RWPE2 (cell line): ENCODE measurements around the gene TYW3.

Experiments used
- ATAC-seq: fragments of 200-7000 bp; cut with Tn5 transposase; 3 replicates; pipeline ENCODE4 v1.9.1; 2021; ENCODE audit warnings: low read depth
- DNase-seq: peaks from one replicate; pipeline ENCODE4 v3.0.0-alpha.2; 2020; ENCODE audit warnings: low spot score
- H3K27ac ChIP-seq: fragments of 450-650 bp; 2 replicates; pipeline ENCODE4 v1.5.1; 2017; ENCODE audit warnings: mild to moderate bottlenecking; ENCODE audit not compliant: poor library complexity, severe bottlenecking
- H3K27me3 ChIP-seq: fragments of 250-450 bp; sonication (Bioruptor Pico); 2 replicates; pipeline ENCODE4 v1.5.1; 2021; ENCODE audit warnings: mild to moderate bottlenecking, moderate library complexity; ENCODE audit not compliant: insufficient read depth, poor library complexity, severe bottlenecking
- H3K36me3 ChIP-seq: fragments of 250-450 bp; sonication (Bioruptor Pico); 2 replicates; pipeline ENCODE4 v1.5.1; 2020; ENCODE audit warnings: low read depth, mild to moderate bottlenecking, moderate library complexity
- H3K4me1 ChIP-seq: fragments of 250-450 bp; sonication (Bioruptor Pico); 2 replicates; pipeline ENCODE4 v1.5.1; 2021; ENCODE audit warnings: mild to moderate bottlenecking, moderate library complexity; ENCODE audit not compliant: insufficient read depth, poor library complexity, severe bottlenecking
- H3K4me3 ChIP-seq: fragments of 250-450 bp; sonication (Bioruptor Pico); 2 replicates; pipeline ENCODE4 v1.5.1; 2021; ENCODE audit warnings: mild to moderate bottlenecking, moderate library complexity; ENCODE audit not compliant: severe bottlenecking
- H3K9me3 ChIP-seq: fragments of 250-450 bp; sonication (Bioruptor Pico); 2 replicates; pipeline ENCODE4 v1.5.1; 2021; ENCODE audit warnings: mild to moderate bottlenecking, moderate library complexity; ENCODE audit not compliant: severe bottlenecking
- TF ChIP-seq, protein P1 (sequence below): fragments of 450-650 bp; IDR thresholded peaks from one replicate; pipeline ENCODE4 v1.5.1; 2017; ENCODE audit warnings: mild to moderate bottlenecking, moderate library complexity; ENCODE audit not compliant: poor library complexity, severe bottlenecking

TYW3 gene

DNA sequence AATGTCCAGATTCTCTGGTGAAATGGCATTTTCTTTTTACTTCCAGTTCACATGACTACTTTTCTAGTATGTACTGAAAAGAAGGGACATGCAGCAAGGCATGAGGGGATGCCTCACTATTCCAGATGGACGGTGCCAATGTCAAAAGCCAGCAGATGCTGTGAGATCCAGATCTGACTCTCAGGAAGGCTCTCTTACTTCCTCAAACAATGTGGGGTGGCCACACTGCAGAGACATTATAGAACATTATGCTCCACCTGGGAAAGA lies 17.8 kb upstream of the TYW3 start:
- no peaks in the 10 kb centered on the region for H3K27me3 ChIP-seq
- H3K9me3 ChIP-seq: no peaks in the 10 kb centered on the region
- no peaks in the 10 kb centered on the region for H3K4me1 ChIP-seq
- no peak overlapping the region for H3K27ac ChIP-seq
- ATAC-seq (no peak), DNase-seq (no peak)
- TF ChIP-seq, protein P1, sequence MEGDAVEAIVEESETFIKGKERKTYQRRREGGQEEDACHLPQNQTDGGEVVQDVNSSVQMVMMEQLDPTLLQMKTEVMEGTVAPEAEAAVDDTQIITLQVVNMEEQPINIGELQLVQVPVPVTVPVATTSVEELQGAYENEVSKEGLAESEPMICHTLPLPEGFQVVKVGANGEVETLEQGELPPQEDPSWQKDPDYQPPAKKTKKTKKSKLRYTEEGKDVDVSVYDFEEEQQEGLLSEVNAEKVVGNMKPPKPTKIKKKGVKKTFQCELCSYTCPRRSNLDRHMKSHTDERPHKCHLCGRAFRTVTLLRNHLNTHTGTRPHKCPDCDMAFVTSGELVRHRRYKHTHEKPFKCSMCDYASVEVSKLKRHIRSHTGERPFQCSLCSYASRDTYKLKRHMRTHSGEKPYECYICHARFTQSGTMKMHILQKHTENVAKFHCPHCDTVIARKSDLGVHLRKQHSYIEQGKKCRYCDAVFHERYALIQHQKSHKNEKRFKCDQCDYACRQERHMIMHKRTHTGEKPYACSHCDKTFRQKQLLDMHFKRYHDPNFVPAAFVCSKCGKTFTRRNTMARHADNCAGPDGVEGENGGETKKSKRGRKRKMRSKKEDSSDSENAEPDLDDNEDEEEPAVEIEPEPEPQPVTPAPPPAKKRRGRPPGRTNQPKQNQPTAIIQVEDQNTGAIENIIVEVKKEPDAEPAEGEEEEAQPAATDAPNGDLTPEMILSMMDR: no peak
- H3K36me3 ChIP-seq: peaks cover 5% of the 10 kb centered on the region
- H3K4me3 ChIP-seq: no peak overlapping the region

DNA sequence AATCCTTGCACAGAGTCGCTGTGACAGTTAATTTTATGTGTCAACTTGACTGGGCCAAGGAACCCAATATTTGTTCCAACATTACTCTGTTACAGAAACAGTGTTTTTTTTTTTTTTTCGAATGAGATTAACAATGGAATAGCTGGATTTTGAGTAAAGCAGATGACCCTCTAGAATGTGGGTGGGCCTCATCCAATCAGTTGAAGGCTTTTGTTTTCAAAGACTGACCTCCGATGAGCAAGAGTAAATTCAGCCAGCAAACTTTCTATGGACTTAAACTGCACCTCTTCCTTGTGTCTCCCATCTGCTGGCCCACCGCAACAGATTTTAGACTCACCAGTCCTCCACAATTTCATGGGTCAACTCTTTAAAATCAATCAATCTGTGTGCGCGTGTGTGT lies 17.1 kb upstream of the TYW3 start:
- no peak overlapping the region for H3K27ac ChIP-seq
- peaks cover 5% of the 10 kb centered on the region for H3K36me3 ChIP-seq
- no peaks in the 10 kb centered on the region for H3K9me3 ChIP-seq
- no peak for ATAC-seq
- TF ChIP-seq, protein P1: no peak
- no peaks in the 10 kb centered on the region for H3K27me3 ChIP-seq
- DNase-seq: no peak
- no peaks in the 10 kb centered on the region for H3K4me1 ChIP-seq
- H3K4me3 ChIP-seq: no peak overlapping the region

GRCh38 chr1:74716822-74717221 lies 16.1 kb upstream of the TYW3 start:
- no peak for DNase-seq
- TF ChIP-seq, protein P1: no peak
- no peaks in the 10 kb centered on the region for H3K27me3 ChIP-seq
- H3K4me1 ChIP-seq: no peaks in the 10 kb centered on the region
- H3K9me3 ChIP-seq: no peaks in the 10 kb centered on the region
- peaks cover 7% of the 10 kb centered on the region for H3K36me3 ChIP-seq
- H3K27ac ChIP-seq: no peak overlapping the region
- no peak for ATAC-seq
- H3K4me3 ChIP-seq: no peak overlapping the region

GRCh38 chr1:74717626-74718025 lies 15.3 kb upstream of the TYW3 start:
- TF ChIP-seq, protein P1: no peak
- Histone ChIP-seq H3K9me3 (no peaks in the 10 kb centered on the region), H3K36me3 (peaks cover 15% of the 10 kb centered on the region), H3K4me3 (no peak overlapping the region), H3K4me1 (no peaks in the 10 kb centered on the region), H3K27ac (no peak overlapping the region), H3K27me3 (no peaks in the 10 kb centered on the region)
- no peak for ATAC-seq
- no peak for DNase-seq

GRCh38 chr1:74726063-74726462 lies 6.9 kb upstream of the TYW3 start:
- Histone ChIP-seq H3K36me3 (peaks cover 17% of the 10 kb centered on the region; the same call in 1 of the 2 replicates), H3K9me3 (no peaks in the 10 kb centered on the region), H3K27me3 (no peaks in the 10 kb centered on the region), H3K4me3 (no peak overlapping the region), H3K4me1 (peaks cover 9% of the 10 kb centered on the region), H3K27ac (no peak overlapping the region)
- no peak for DNase-seq
- TF ChIP-seq, protein P1: no peak
- ATAC-seq: no peak
